ENCODE results near the gene DOK6.

DOK6 gene

GRCh38 chr18:69484699-69485396 lies 84.2 kb downstream of the DOK6 start:
- H3K27ac Mint-ChIP-seq, result no peak overlapping the region
- no peak overlapping the region for H3K4me3 Mint-ChIP-seq
- H3K36me3 Mint-ChIP-seq (ENCODE audit: low read depth), result peaks cover 8% of the 10 kb centered on the region
- H3K9me3 Mint-ChIP-seq, result peaks cover 3% of the 10 kb centered on the region
- H3K4me1 Mint-ChIP-seq, result no peaks in the 10 kb centered on the region
- TF ChIP-seq CTCF (IDR thresholded peaks at IDR 0.05; ENCODE audit: unreplicated experiment in 3 of 3), result no peak
- H3K27me3 Mint-ChIP-seq (ENCODE audit: low read depth), result no peaks in the 10 kb centered on the region

GRCh38 chr18:69487488-69488394 lies 87.1 kb downstream of the DOK6 start:
- TF ChIP-seq CTCF (IDR thresholded peaks at IDR 0.05; ENCODE audit: unreplicated experiment in 3 of 3), result no peak
- H3K4me3 Mint-ChIP-seq, result no peak overlapping the region
- H3K27me3 Mint-ChIP-seq (ENCODE audit: low read depth), result no peaks in the 10 kb centered on the region
- H3K27ac Mint-ChIP-seq, result no peak overlapping the region
- H3K4me1 Mint-ChIP-seq, result no peaks in the 10 kb centered on the region
- peaks cover 3% of the 10 kb centered on the region for H3K9me3 Mint-ChIP-seq
- H3K36me3 Mint-ChIP-seq (ENCODE audit: low read depth), result peaks cover 8% of the 10 kb centered on the region

GRCh38 chr18:69490072-69490471 lies 89.4 kb downstream of the DOK6 start:
- Mint-ChIP-seq H3K27me3 (ENCODE audit: low read depth) (no peaks in the 10 kb centered on the region), H3K27ac (no peak overlapping the region), H3K36me3 (ENCODE audit: low read depth) (peaks cover 8% of the 10 kb centered on the region), H3K9me3 (no peaks in the 10 kb centered on the region), H3K4me3 (no peak overlapping the region), H3K4me1 (no peaks in the 10 kb centered on the region)
- no peak for TF ChIP-seq CTCF (IDR thresholded peaks at IDR 0.05; ENCODE audit: unreplicated experiment in 3 of 3)

DNA sequence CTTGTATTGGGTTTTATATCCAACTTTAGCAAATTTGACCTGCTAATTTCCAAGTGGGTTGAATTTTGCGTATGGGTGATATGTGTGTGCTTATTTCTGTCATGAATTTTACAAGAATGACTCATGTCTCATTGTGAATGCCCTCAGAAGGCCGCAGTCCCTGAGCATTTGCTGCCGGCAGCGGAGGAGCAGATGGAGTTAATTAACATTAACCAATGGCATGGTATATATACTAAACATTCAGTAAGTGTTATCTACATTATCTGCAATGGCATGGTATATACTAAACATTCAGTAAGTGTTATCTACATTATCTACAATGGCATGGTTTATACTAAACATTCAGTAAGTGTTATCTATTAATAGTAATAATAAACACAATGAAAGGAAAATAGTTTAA lies 90.1 kb downstream of the DOK6 start:
- Mint-ChIP-seq H3K36me3 (ENCODE audit: low read depth) (peaks cover 8% of the 10 kb centered on the region), H3K4me1 (no peaks in the 10 kb centered on the region), H3K9me3 (no peaks in the 10 kb centered on the region), H3K27ac (no peak overlapping the region), H3K4me3 (no peak overlapping the region), H3K27me3 (ENCODE audit: low read depth) (no peaks in the 10 kb centered on the region)
- no peak for TF ChIP-seq CTCF (IDR thresholded peaks at IDR 0.05; ENCODE audit: unreplicated experiment in 3 of 3)

- Mint-ChIP-seq H3K4me1 (no peaks in the 10 kb centered on the region), H3K4me3 (no peak overlapping the region), H3K27ac (no peak overlapping the region), H3K9me3 (no peaks in the 10 kb centered on the region), H3K36me3 (ENCODE audit: low read depth) (peaks cover 11% of the 10 kb centered on the region), H3K27me3 (ENCODE audit: low read depth) (no peaks in the 10 kb centered on the region)
- no peak for TF ChIP-seq CTCF (IDR thresholded peaks at IDR 0.05; ENCODE audit: unreplicated experiment in 3 of 3)
Measured at GRCh38 chr18:69491576-69491975, 90.9 kb downstream of the DOK6 start.
